Loucy (cell line): Measurements from ENCODE around the gene SPRYD7.

Experiments used
- H2AFZ ChIP-seq: fragments of 200-600 bp; sonication (generic); 2 replicates; pipeline ENCODE4 v1.6.0; 2016; ENCODE audit warnings: antibody characterized with exemption, mild to moderate bottlenecking, low read length, moderate library complexity
- H3F3A ChIP-seq: fragments of 200-600 bp; 2 replicates; pipeline ENCODE4 v1.6.0; 2016; ENCODE audit warnings: antibody characterized with exemption, low read depth, mild to moderate bottlenecking
- H3K27me3 ChIP-seq: fragments of 200-600 bp; sonication (generic); 2 replicates; pipeline ENCODE4 v1.6.1; 2014; ENCODE audit warnings: low read length, mild to moderate bottlenecking; ENCODE audit not compliant: insufficient read depth, poor library complexity, severe bottlenecking
- H3K36me3 ChIP-seq: fragments of 200-600 bp; sonication (generic); 2 replicates; pipeline ENCODE4 v1.6.1; 2016; ENCODE audit warnings: low read length; ENCODE audit not compliant: insufficient read depth
- H3K4me1 ChIP-seq: fragments of 200-600 bp; sonication (generic); 2 replicates; pipeline ENCODE4 v1.5.1; 2014; ENCODE audit warnings: low read length, mild to moderate bottlenecking; ENCODE audit not compliant: insufficient read depth, poor library complexity, severe bottlenecking
- H3K4me2 ChIP-seq: fragments of 200-600 bp; sonication (generic); 2 replicates; pipeline ENCODE4 v1.6.0; 2014; ENCODE audit warnings: antibody characterized with exemption, low read length, low read depth, mild to moderate bottlenecking; ENCODE audit not compliant: poor library complexity, severe bottlenecking
- H3K4me3 ChIP-seq: fragments of 200-600 bp; sonication (generic); 2 replicates; pipeline ENCODE4 v1.5.1; 2014; ENCODE audit warnings: low read length, mild to moderate bottlenecking, mixed read lengths; ENCODE audit not compliant: poor library complexity, severe bottlenecking
- H3K79me2 ChIP-seq: fragments of 200-600 bp; sonication (generic); 2 replicates; pipeline ENCODE4 v1.6.1; 2014; ENCODE audit warnings: low read length; ENCODE audit not compliant: insufficient read depth
- H3K9ac ChIP-seq: fragments of 200-600 bp; sonication (generic); 2 replicates; pipeline ENCODE4 v1.6.0; 2014; ENCODE audit warnings: mild to moderate bottlenecking, low read depth, low read length, moderate library complexity; ENCODE audit not compliant: poor library complexity, severe bottlenecking
- H3K9me2 ChIP-seq: fragments of 200-600 bp; sonication (generic); replicated peaks from 2 replicates; pipeline ENCODE4 v1.6.1; 2016; ENCODE audit warnings: low read depth, low read length, mixed read lengths
- H3K9me3 ChIP-seq: fragments of 200-600 bp; sonication (generic); 2 replicates; pipeline ENCODE4 v1.6.1; 2014; ENCODE audit warnings: mild to moderate bottlenecking, antibody characterized with exemption, low read length, low read depth; ENCODE audit not compliant: insufficient read depth
- H4K20me1 ChIP-seq: fragments of 200-600 bp; sonication (generic); 2 replicates; pipeline ENCODE4 v1.6.0; 2014; ENCODE audit warnings: antibody characterized with exemption, low read length, mild to moderate bottlenecking; ENCODE audit not compliant: insufficient read depth, poor library complexity, severe bottlenecking
- CTCF ChIP-seq: fragments of 200-600 bp; sonication (generic); conservative IDR thresholded peaks from 2 replicates; pipeline ENCODE4 v1.5.1; 2014; ENCODE audit warnings: mild to moderate bottlenecking, antibody characterized with exemption, low read length
- EZH2phosphoT487 ChIP-seq: fragments of 200-600 bp; IDR thresholded peaks from 2 replicates; pipeline ENCODE4 v1.6.1; 2018; ENCODE audit warnings: antibody characterized with exemption, mild to moderate bottlenecking, moderate library complexity, borderline replicate concordance

Gene SPRYD7

GRCh38 chr13:49867834-49868233, 68.3 kb downstream of the SPRYD7 start:
- Histone ChIP-seq H3K9ac (no peak overlapping the region), H3K36me3 (no peaks in the 10 kb centered on the region), H3K27me3 (no peaks in the 10 kb centered on the region), H3K4me1 (no peaks in the 10 kb centered on the region), H2AFZ (no peak overlapping the region), H3K79me2 (no peaks in the 10 kb centered on the region), H3K9me2 (no peaks in the 10 kb centered on the region), H4K20me1 (no peaks in the 10 kb centered on the region), H3K4me3 (no peak overlapping the region), H3K9me3 (no peaks in the 10 kb centered on the region), H3K4me2 (no peak overlapping the region), H3F3A (no peaks in the 10 kb centered on the region)
- TF ChIP-seq EZH2phosphoT487 (no peak), CTCF (no peak)

GRCh38 chr13:49865218-49865617, 70.9 kb downstream of the SPRYD7 start:
- Histone ChIP-seq H3K79me2 (no peaks in the 10 kb centered on the region), H3K9me3 (no peaks in the 10 kb centered on the region), H3K36me3 (no peaks in the 10 kb centered on the region), H3K4me2 (no peak overlapping the region), H3K4me1 (no peaks in the 10 kb centered on the region), H3K4me3 (no peak overlapping the region), H4K20me1 (no peaks in the 10 kb centered on the region), H3K9me2 (no peaks in the 10 kb centered on the region), H2AFZ (no peak overlapping the region), H3F3A (no peaks in the 10 kb centered on the region), H3K27me3 (no peaks in the 10 kb centered on the region), H3K9ac (no peak overlapping the region)
- TF ChIP-seq EZH2phosphoT487, result no peak
- no peak for TF ChIP-seq CTCF

DNA sequence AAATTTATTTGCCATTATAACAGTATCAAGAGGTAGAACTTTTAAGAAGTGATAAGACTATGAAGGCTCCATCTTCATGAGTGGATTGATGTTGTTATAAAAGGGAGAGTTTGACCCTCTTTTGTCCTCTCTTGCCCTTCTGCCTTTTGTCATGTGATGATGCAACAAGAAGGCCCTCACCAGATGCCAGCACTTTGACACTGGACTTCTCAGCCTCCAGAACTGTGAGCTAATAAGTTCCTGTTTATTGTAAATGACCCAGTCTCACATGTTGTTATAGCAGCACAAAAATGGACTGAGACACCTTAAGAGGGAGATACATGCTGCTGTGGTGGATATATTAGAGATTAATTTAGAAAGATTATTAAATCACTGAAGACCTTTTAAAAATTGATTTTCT, 71.6 kb downstream of the SPRYD7 start:
- Histone ChIP-seq H3K36me3 (no peaks in the 10 kb centered on the region), H4K20me1 (no peaks in the 10 kb centered on the region), H2AFZ (no peak overlapping the region), H3K4me2 (no peak overlapping the region), H3K4me1 (no peaks in the 10 kb centered on the region), H3K9me2 (no peaks in the 10 kb centered on the region), H3K4me3 (no peak overlapping the region), H3K79me2 (no peaks in the 10 kb centered on the region), H3K9ac (no peak overlapping the region), H3K9me3 (no peaks in the 10 kb centered on the region), H3F3A (no peaks in the 10 kb centered on the region), H3K27me3 (no peaks in the 10 kb centered on the region)
- TF ChIP-seq CTCF (no peak), EZH2phosphoT487 (no peak)
